Measurements from ENCODE around the gene CTIF.
"Not testable (repeated sequence)": the region's sequence is repeated elsewhere in the genome, so short reads cannot be mapped to it uniquely, and the experiment has no call there.

Gene CTIF

GRCh38 chr18:48861181-48861708 is 322.4 kb downstream of the CTIF start:
- DNase-seq: no peak

- no peak for DNase-seq
Measured at GRCh38 chr18:48862132-48862531, 323.3 kb downstream of the CTIF start.

GRCh38 chr18:48862678-48863270 is 323.9 kb downstream of the CTIF start:
- no peak for DNase-seq

GRCh38 chr18:48863432-48864065 is 324.7 kb downstream of the CTIF start:
- no peak for DNase-seq

GRCh38 chr18:48864876-48865275 is 326.0 kb downstream of the CTIF start:
- no peak for DNase-seq

- peak; percentile 81 for DNase-seq
Measured at GRCh38 chr18:48866028-48866733, 327.4 kb downstream of the CTIF start.

GRCh38 chr18:48866856-48867255 is 328.0 kb downstream of the CTIF start:
- no peak for DNase-seq

- no peak for DNase-seq
Measured at GRCh38 chr18:48867978-48868377, 329.1 kb downstream of the CTIF start.

GRCh38 chr18:48868468-48869466 is 329.9 kb downstream of the CTIF start:
- DNase-seq: no peak

GRCh38 chr18:48869591-48869990 is 330.8 kb downstream of the CTIF start:
- no peak for DNase-seq

- not testable (repeated sequence) for DNase-seq
Measured at GRCh38 chr18:48870926-48871325, 332.1 kb downstream of the CTIF start.

- DNase-seq: no peak
Measured at GRCh38 chr18:48871391-48872166, 332.7 kb downstream of the CTIF start.

- DNase-seq: peak; percentile 24
Measured at GRCh38 chr18:48872234-48873145, 333.7 kb downstream of the CTIF start.

- no peak for DNase-seq
Measured at GRCh38 chr18:48874233-48874632, 335.4 kb downstream of the CTIF start.

- no peak for DNase-seq
Measured at GRCh38 chr18:48874701-48875162, 335.9 kb downstream of the CTIF start.

GRCh38 chr18:48875314-48875941 is 336.6 kb downstream of the CTIF start:
- no peak for DNase-seq

GRCh38 chr18:48875942-48876511 is 337.2 kb downstream of the CTIF start:
- no peak for DNase-seq

GRCh38 chr18:48876590-48876989 is 337.8 kb downstream of the CTIF start:
- no peak for DNase-seq

GRCh38 chr18:48877941-48878340 is 339.1 kb downstream of the CTIF start:
- no peak for DNase-seq

- no peak for DNase-seq
Measured at GRCh38 chr18:48878471-48878870, 339.6 kb downstream of the CTIF start.
